DOHH2 (cell line): ENCODE results near the gene NCR2.

Experiments
- H3F3A ChIP-seq: fragments of 200-600 bp; sonication (generic), shearing (Covaris generic); 2 replicates; pipeline ENCODE4 v1.6.0; 2016; ENCODE audit warnings: antibody characterized with exemption, mild to moderate bottlenecking; ENCODE audit not compliant: control insufficient read depth, insufficient read depth
- H3K27ac ChIP-seq: fragments of 200-600 bp; sonication (generic); 2 replicates; pipeline ENCODE4 v1.5.1; 2014; ENCODE audit warnings: low read depth, mild to moderate bottlenecking, low read length, moderate library complexity
- H3K27me3 ChIP-seq: fragments of 200-600 bp; sonication (generic); 2 replicates; pipeline ENCODE4 v1.6.1; 2014; ENCODE audit warnings: mild to moderate bottlenecking, low read length, mixed read lengths; ENCODE audit not compliant: control insufficient read depth
- H3K36me3 ChIP-seq: fragments of 200-600 bp; sonication (generic); 2 replicates; pipeline ENCODE4 v1.6.1; 2014; ENCODE audit warnings: mild to moderate bottlenecking, low read length, moderate library complexity, mixed read lengths; ENCODE audit not compliant: control insufficient read depth
- H3K4me1 ChIP-seq: fragments of 200-600 bp; sonication (generic); 2 replicates; pipeline ENCODE4 v1.6.1; 2014; ENCODE audit warnings: mild to moderate bottlenecking, low read length, mixed read lengths; ENCODE audit not compliant: control insufficient read depth
- H3K4me2 ChIP-seq: fragments of 200-600 bp; sonication (generic); 2 replicates; pipeline ENCODE4 v1.6.0; 2014; ENCODE audit warnings: mild to moderate bottlenecking, low read length, moderate library complexity
- H3K4me3 ChIP-seq: fragments of 200-600 bp; sonication (generic); 2 replicates; pipeline ENCODE4 v1.5.1; 2014; ENCODE audit warnings: mild to moderate bottlenecking, low read length, mixed read lengths
- H3K79me2 ChIP-seq: fragments of 200-600 bp; sonication (generic); 2 replicates; pipeline ENCODE4 v1.6.1; 2014; ENCODE audit warnings: mild to moderate bottlenecking, low read length, mixed read lengths; ENCODE audit not compliant: control insufficient read depth
- H3K9me2 ChIP-seq: fragments of 200-600 bp; sonication (generic); replicated peaks from 2 replicates; pipeline ENCODE4 v1.6.1; 2014; ENCODE audit warnings: mild to moderate bottlenecking, low read length, mixed read lengths; ENCODE audit not compliant: control insufficient read depth
- H3K9me3 ChIP-seq: fragments of 200-600 bp; sonication (generic); 2 replicates; pipeline ENCODE4 v1.6.1; 2014; ENCODE audit warnings: antibody characterized with exemption, low read length, mixed read lengths; ENCODE audit not compliant: control insufficient read depth, insufficient read depth
- H4K20me1 ChIP-seq: fragments of 200-600 bp; sonication (generic); 2 replicates; pipeline ENCODE4 v1.6.0; 2014; ENCODE audit warnings: low read depth, mild to moderate bottlenecking, antibody characterized with exemption, low read length, moderate library complexity; ENCODE audit not compliant: control insufficient read depth, insufficient read depth
- EZH2phosphoT487 ChIP-seq: fragments of 200-600 bp; sonication (generic); IDR thresholded peaks from 2 replicates; pipeline ENCODE4 v1.6.1; 2017; ENCODE audit warnings: borderline replicate concordance, mild to moderate bottlenecking, antibody characterized with exemption, low read length, moderate library complexity, mixed read lengths
- TF ChIP-seq, protein P1 (sequence below): fragments of 200-600 bp; sonication (generic); IDR thresholded peaks from one replicate; pipeline ENCODE4 v1.5.1; 2014; ENCODE audit warnings: antibody characterized with exemption, mild to moderate bottlenecking, low read depth, low read length; ENCODE audit not compliant: poor library complexity, severe bottlenecking

The NCR2 gene

DNA sequence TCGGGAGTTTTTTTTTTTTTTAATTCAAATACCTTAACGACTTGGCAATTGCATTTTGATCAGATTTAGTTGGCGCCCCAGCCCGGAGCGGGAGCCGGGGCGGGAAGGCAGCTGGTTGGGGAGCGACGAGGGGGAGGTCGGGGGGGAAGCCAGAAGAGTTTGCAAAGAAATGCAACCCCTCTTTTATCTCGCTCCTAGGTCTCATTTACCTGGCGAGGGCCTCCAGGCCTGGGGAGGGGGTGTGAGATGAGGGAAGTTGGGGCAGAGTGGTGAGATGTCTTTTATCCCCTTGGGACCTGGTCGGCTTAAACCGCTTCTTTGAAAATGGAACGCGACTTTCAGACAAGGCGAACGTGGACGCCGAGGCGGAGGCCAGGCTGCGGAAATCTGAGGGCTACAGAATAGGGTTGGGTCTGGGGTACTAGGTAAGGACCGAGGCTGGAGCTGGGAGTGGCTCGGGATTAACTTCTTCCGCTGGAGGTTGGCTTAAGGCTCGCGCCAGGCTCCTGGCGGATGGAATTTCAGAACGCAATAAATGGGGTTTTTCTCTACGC, 40.3 kb downstream of the NCR2 start:
- Histone ChIP-seq H3K4me3 (no peak overlapping the region), H3K27ac (no peak overlapping the region)

DNA sequence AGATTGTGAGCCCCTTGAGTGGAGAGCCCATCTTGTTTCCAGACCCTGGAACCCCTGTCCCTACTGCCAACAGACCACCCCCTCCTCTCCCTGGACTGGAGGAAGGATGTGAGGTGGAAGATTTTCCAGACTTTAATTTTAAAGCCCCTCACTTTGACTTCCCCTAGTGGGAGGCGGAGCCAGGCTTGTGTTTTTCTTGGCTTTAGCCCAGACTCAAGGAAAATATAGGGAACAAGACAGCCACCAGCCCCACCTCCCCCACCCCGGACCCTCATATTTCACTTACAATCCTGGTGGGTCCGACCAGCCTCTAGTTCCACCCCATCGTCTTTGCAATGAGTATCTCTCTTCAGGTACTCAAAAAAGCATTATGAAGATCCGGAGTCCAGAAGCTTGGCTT, 40.8 kb downstream of the NCR2 start:
- no peak overlapping the region for H3K27ac ChIP-seq
- H3K4me3 ChIP-seq = no peak overlapping the region
- H3K79me2 ChIP-seq = no peaks in the 10 kb centered on the region
- H3K9me3 ChIP-seq = no peaks in the 10 kb centered on the region
- no peak overlapping the region for H3K4me2 ChIP-seq
- H3K4me1 ChIP-seq = no peaks in the 10 kb centered on the region
- H3K9me2 ChIP-seq = no peaks in the 10 kb centered on the region
- no peaks in the 10 kb centered on the region for H3F3A ChIP-seq
- no peaks in the 10 kb centered on the region for H3K36me3 ChIP-seq
- no peaks in the 10 kb centered on the region for H4K20me1 ChIP-seq
- H3K27me3 ChIP-seq = peaks cover 74% of the 10 kb centered on the region
- no peak for TF ChIP-seq EZH2phosphoT487
- TF ChIP-seq, protein P1, sequence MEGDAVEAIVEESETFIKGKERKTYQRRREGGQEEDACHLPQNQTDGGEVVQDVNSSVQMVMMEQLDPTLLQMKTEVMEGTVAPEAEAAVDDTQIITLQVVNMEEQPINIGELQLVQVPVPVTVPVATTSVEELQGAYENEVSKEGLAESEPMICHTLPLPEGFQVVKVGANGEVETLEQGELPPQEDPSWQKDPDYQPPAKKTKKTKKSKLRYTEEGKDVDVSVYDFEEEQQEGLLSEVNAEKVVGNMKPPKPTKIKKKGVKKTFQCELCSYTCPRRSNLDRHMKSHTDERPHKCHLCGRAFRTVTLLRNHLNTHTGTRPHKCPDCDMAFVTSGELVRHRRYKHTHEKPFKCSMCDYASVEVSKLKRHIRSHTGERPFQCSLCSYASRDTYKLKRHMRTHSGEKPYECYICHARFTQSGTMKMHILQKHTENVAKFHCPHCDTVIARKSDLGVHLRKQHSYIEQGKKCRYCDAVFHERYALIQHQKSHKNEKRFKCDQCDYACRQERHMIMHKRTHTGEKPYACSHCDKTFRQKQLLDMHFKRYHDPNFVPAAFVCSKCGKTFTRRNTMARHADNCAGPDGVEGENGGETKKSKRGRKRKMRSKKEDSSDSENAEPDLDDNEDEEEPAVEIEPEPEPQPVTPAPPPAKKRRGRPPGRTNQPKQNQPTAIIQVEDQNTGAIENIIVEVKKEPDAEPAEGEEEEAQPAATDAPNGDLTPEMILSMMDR = no peak

More for the DNA sequence above, 40.3 kb downstream of the NCR2 start:
- no peaks in the 10 kb centered on the region for H3F3A ChIP-seq
- H4K20me1 ChIP-seq = no peaks in the 10 kb centered on the region
- no peaks in the 10 kb centered on the region for H3K9me3 ChIP-seq
- H3K4me1 ChIP-seq = no peaks in the 10 kb centered on the region
- no peak overlapping the region for H3K4me2 ChIP-seq
- TF ChIP-seq, protein P1 = no peak
- TF ChIP-seq EZH2phosphoT487 = peak; percentile 94; the same call in 1 of the 2 replicates
- H3K79me2 ChIP-seq = no peaks in the 10 kb centered on the region
- H3K36me3 ChIP-seq = no peaks in the 10 kb centered on the region
- peaks cover 76% of the 10 kb centered on the region for H3K27me3 ChIP-seq
- H3K9me2 ChIP-seq = no peaks in the 10 kb centered on the region

DNA sequence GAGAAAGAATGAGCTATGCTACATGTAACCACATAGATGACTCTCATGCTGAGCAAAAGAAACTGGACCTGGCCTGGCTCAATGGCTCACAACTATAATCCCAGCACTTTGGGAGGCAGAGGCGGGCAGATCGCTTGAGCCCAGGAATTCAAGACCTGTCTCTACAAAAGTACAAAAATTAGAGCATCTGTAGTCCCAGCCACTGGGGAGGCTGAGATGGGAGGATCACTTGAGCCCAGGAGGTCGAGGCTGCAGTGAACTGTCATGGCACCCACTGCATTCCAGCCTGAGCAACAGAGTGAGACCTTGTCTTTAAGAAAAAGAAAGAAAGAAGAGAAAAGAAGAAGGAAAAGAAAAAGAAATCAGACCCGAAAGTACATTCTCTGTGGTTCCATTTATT, 41.7 kb downstream of the NCR2 start:
- no peaks in the 10 kb centered on the region for H3F3A ChIP-seq
- no peak overlapping the region for H3K4me2 ChIP-seq
- H3K9me3 ChIP-seq = no peaks in the 10 kb centered on the region
- H4K20me1 ChIP-seq = no peaks in the 10 kb centered on the region
- no peaks in the 10 kb centered on the region for H3K36me3 ChIP-seq
- TF ChIP-seq EZH2phosphoT487 = no peak
- H3K4me1 ChIP-seq = no peaks in the 10 kb centered on the region
- peaks cover 68% of the 10 kb centered on the region for H3K27me3 ChIP-seq
- H3K79me2 ChIP-seq = no peaks in the 10 kb centered on the region
- no peak overlapping the region for H3K27ac ChIP-seq
- no peak overlapping the region for H3K4me3 ChIP-seq
- H3K9me2 ChIP-seq = no peaks in the 10 kb centered on the region

DNA sequence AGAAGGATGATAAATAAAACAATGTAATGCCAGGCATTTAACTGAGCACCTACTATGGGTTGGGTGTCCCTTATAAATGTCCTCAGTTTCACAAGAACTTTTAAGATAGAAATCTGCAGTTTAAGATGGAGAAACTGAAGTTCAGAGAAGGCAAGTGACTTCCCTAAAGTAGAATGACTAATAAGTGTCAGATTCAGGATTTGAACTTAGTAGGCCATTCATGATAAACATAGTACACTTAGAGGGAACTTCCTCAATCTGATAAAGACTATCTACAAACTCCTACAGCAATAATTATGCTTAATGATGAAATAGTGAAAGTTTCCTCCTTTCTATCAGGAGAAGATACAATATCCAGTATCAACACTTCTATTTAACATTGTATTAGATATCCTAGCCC, 43.9 kb downstream of the NCR2 start:
- Histone ChIP-seq H3K4me1 (no peaks in the 10 kb centered on the region), H3K27me3 (peaks cover 58% of the 10 kb centered on the region), H3K36me3 (no peaks in the 10 kb centered on the region), H3K9me2 (no peaks in the 10 kb centered on the region), H3K79me2 (no peaks in the 10 kb centered on the region), H3K27ac (no peak overlapping the region), H3K9me3 (no peaks in the 10 kb centered on the region), H3F3A (no peaks in the 10 kb centered on the region), H3K4me2 (no peak overlapping the region), H3K4me3 (no peak overlapping the region), H4K20me1 (no peaks in the 10 kb centered on the region)
- no peak for TF ChIP-seq EZH2phosphoT487
- TF ChIP-seq, protein P1 = no peak
